Mononuclear cell (primary cell): ENCODE measurements around the gene VSTM4. TPM values are rescaled to one million over a fixed set of nuclear protein-coding genes. Genes with fewer than 3 reads are reported as not detected.

Experiments used
- H3K27me3 ChIP-seq: 2 replicates; pipeline ENCODE4 v1.6.0; 2011; ENCODE audit warnings: low read length, control low read depth; ENCODE audit not compliant: insufficient read depth
- H3K4me1 ChIP-seq: 2 replicates; pipeline ENCODE4 v1.5.1; 2011; ENCODE audit warnings: mild to moderate bottlenecking, low read length, control low read depth; ENCODE audit not compliant: insufficient read depth
- H3K4me3 ChIP-seq: 2 replicates; pipeline ENCODE4 v1.5.1; 2011; ENCODE audit warnings: mild to moderate bottlenecking, low read length, moderate library complexity
- H3K9me3 ChIP-seq: 2 replicates; pipeline ENCODE4 v1.5.1; 2011; ENCODE audit warnings: low read depth, mild to moderate bottlenecking, control low read depth, low read length
- total RNA-seq: library from RNA; depleted of rRNA; stranded (reverse); fragments of >200 nt; gene quantifications from one replicate; pipeline ENCODE4 v1.2.3, GENCODE V29; 2012

Gene VSTM4
- total RNA-seq, 1 donor, result 0.10 TPM

GRCh38 chr10:49152037-49152436, 36.7 kb upstream of the VSTM4 start:
- no peak overlapping the region for H3K4me3 ChIP-seq
- no peaks in the 10 kb centered on the region for H3K9me3 ChIP-seq
- no peaks in the 10 kb centered on the region for H3K27me3 ChIP-seq
- H3K4me1 ChIP-seq, result no peaks in the 10 kb centered on the region

GRCh38 chr10:49151481-49151880, 36.2 kb upstream of the VSTM4 start:
- no peaks in the 10 kb centered on the region for H3K4me1 ChIP-seq
- no peak overlapping the region for H3K4me3 ChIP-seq
- no peaks in the 10 kb centered on the region for H3K27me3 ChIP-seq
- H3K9me3 ChIP-seq, result no peaks in the 10 kb centered on the region

GRCh38 chr10:49151025-49151445, 35.7 kb upstream of the VSTM4 start:
- H3K9me3 ChIP-seq, result no peaks in the 10 kb centered on the region
- no peak overlapping the region for H3K4me3 ChIP-seq
- no peaks in the 10 kb centered on the region for H3K4me1 ChIP-seq
- no peaks in the 10 kb centered on the region for H3K27me3 ChIP-seq

GRCh38 chr10:49150426-49150825, 35.1 kb upstream of the VSTM4 start:
- no peaks in the 10 kb centered on the region for H3K9me3 ChIP-seq
- no peak overlapping the region for H3K4me3 ChIP-seq
- H3K4me1 ChIP-seq, result no peaks in the 10 kb centered on the region
- H3K27me3 ChIP-seq, result no peaks in the 10 kb centered on the region

- H3K9me3 ChIP-seq, result no peaks in the 10 kb centered on the region
- no peaks in the 10 kb centered on the region for H3K4me1 ChIP-seq
- no peak overlapping the region for H3K4me3 ChIP-seq
- H3K27me3 ChIP-seq, result no peaks in the 10 kb centered on the region
Measured at GRCh38 chr10:49149881-49150280, 34.6 kb upstream of the VSTM4 start.

GRCh38 chr10:49144058-49144720, 28.9 kb upstream of the VSTM4 start:
- Histone ChIP-seq H3K9me3 (no peaks in the 10 kb centered on the region), H3K4me1 (no peaks in the 10 kb centered on the region), H3K27me3 (no peaks in the 10 kb centered on the region), H3K4me3 (no peak overlapping the region)

- Histone ChIP-seq H3K4me1 (no peaks in the 10 kb centered on the region), H3K27me3 (no peaks in the 10 kb centered on the region), H3K9me3 (no peaks in the 10 kb centered on the region), H3K4me3 (no peak overlapping the region)
Measured at GRCh38 chr10:49143249-49143648, 27.9 kb upstream of the VSTM4 start.

GRCh38 chr10:49141541-49142332, 26.4 kb upstream of the VSTM4 start:
- no peak overlapping the region for H3K4me3 ChIP-seq
- H3K4me1 ChIP-seq, result no peaks in the 10 kb centered on the region
- no peaks in the 10 kb centered on the region for H3K27me3 ChIP-seq
- H3K9me3 ChIP-seq, result no peaks in the 10 kb centered on the region

- H3K4me3 ChIP-seq, result no peak overlapping the region
- no peaks in the 10 kb centered on the region for H3K4me1 ChIP-seq
- H3K9me3 ChIP-seq, result no peaks in the 10 kb centered on the region
- no peaks in the 10 kb centered on the region for H3K27me3 ChIP-seq
Measured at GRCh38 chr10:49140304-49141177, 25.2 kb upstream of the VSTM4 start.

- no peak overlapping the region for H3K4me3 ChIP-seq
- H3K4me1 ChIP-seq, result no peaks in the 10 kb centered on the region
- no peaks in the 10 kb centered on the region for H3K9me3 ChIP-seq
- no peaks in the 10 kb centered on the region for H3K27me3 ChIP-seq
Measured at GRCh38 chr10:49139846-49140195, 24.5 kb upstream of the VSTM4 start.

GRCh38 chr10:49139028-49139845, 23.9 kb upstream of the VSTM4 start:
- no peaks in the 10 kb centered on the region for H3K27me3 ChIP-seq
- H3K4me3 ChIP-seq, result no peak overlapping the region
- no peaks in the 10 kb centered on the region for H3K9me3 ChIP-seq
- H3K4me1 ChIP-seq, result no peaks in the 10 kb centered on the region

- Histone ChIP-seq H3K27me3 (no peaks in the 10 kb centered on the region), H3K4me1 (no peaks in the 10 kb centered on the region), H3K9me3 (no peaks in the 10 kb centered on the region), H3K4me3 (no peak overlapping the region)
Measured at GRCh38 chr10:49138361-49138891, 23.1 kb upstream of the VSTM4 start.

GRCh38 chr10:49136525-49136924, 21.2 kb upstream of the VSTM4 start:
- Histone ChIP-seq H3K4me3 (no peak overlapping the region), H3K9me3 (no peaks in the 10 kb centered on the region)

GRCh38 chr10:49135575-49136313, 20.4 kb upstream of the VSTM4 start:
- H3K9me3 ChIP-seq, result no peaks in the 10 kb centered on the region
- H3K27me3 ChIP-seq, result no peaks in the 10 kb centered on the region
- H3K4me1 ChIP-seq, result no peaks in the 10 kb centered on the region
- H3K4me3 ChIP-seq, result no peak overlapping the region

More at GRCh38 chr10:49136525-49136924, 21.2 kb upstream of the VSTM4 start:
- Histone ChIP-seq H3K4me1 (no peaks in the 10 kb centered on the region), H3K27me3 (no peaks in the 10 kb centered on the region)
